ENCODE data around the gene KCTD19.

- TF ChIP-seq CTCF (IDR thresholded peaks at IDR 0.05) (no peak), POLR2A (IDR thresholded peaks at IDR 0.05) (no peak), EP300 (IDR thresholded peaks at IDR 0.05) (no peak)
These were observed 34.5 kb upstream of the KCTD19 start for GRCh38 chr16:67361038-67361437.

All from tibial nerve (tissue), 4 donors.